GM21390 (cell line): Measurements from ENCODE around the gene DAP3.
"Not testable (repeated sequence)": the region's sequence is repeated elsewhere in the genome, so short reads cannot be mapped to it uniquely, and the experiment has no call there.

Experiments
- ATAC-seq: cut with Tn5 transposase; IDR thresholded peaks from one replicate; pipeline ENCODE4 v1.9.1; 2021; ENCODE audit not compliant: unreplicated experiment

DAP3 gene

DNA sequence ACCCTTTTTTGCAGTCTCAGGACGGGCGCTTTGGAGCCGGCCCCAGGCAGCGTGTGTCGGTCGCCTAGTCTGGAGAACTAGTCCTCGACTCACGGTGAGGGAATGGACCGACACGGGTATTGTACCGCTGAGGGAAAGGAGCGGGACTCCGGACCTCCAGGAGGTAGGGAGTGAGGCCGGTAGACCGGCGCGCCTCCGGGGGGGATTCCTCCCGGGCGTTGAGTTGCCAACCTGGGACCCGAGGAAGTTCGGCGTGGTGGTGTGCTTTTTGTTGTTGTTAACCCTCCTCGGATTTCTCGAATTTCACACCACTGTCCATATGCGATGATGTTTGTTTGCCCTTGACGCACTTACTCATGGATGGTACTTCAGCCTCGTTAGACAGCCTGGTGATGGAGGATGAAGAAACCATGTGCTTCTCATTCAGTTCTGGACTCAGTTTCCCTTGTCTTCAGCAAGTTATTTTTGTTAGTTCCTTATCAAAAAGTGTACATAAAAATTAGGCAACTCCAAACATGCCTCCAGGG, at the start of gene DAP3:
TSS of gene DAP3 (plus strand) at position 11 of the 527 bp plus-strand sequence. CDS start 20,689 bp downstream, outside the sequence.
- not testable (repeated sequence) for ATAC-seq

DNA sequence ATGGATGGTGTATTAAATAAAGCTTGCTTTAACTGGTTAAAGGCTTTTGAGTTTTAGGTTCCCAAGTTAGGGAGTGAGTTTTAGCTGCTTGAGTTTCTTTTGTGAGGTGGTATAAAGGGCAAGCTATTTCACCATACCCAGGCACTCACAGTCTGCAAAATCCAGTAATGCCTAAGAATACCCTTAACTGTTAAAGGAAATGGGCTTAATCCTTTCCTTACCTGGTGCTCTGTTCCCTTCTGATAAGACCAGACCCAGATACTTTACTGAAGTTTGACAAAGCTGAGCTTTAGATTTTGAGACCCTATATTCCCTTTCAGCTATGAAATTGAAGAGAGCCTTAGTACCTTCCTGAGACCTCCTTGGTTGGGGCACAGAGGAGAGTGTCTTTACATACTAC, 48.5 kb upstream of the DAP3 start:
- no peak for ATAC-seq

DNA sequence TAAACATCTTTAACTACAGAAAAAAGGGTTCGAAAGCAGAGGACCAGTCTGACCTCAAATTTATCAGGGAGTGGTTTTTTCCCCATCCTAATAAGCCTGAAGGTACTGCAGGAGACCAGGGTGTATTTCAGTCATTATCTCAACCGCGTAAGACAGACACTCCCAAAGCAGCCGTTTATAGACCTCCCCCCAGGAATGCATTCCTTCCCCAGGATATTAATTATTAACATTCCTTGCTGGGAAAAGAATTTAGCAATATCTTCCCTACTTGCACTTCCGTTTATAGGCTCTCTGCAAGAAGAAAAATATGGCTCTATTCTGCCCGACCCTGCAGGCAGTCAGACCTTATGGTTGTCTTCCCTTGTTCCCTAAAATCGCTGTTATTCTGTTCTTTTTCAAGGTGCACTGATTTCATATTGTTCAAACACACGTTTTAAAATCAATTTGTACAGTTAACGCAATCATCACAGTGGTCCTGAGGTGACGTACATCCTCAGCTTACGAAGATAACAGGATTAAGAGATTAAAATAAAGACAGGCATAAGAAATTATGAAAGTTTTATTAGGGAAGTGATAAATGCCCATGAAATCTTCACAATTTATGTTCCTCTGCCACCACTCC, 46.2 kb upstream of the DAP3 start:
- ATAC-seq = not testable (repeated sequence)

DNA sequence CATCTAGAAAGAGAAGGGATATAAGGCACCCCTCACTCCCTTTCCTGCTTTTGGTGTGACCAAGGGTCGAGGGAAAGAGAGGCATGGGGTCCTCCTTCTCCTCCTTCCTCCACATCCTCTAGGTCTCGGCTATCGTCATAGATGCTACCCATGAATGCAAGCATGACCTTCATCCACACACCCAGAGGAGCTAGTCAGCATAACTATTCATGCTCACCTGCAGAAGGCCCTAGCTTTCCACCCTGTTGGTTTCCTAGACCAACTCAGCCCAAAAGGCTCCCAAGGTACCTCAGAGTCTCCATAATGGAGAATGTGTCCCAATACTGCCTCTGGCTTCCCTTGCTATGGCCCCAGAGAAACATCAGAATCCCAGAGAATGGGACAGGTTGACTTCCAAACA, 45.7 kb upstream of the DAP3 start:
- no peak for ATAC-seq

DNA sequence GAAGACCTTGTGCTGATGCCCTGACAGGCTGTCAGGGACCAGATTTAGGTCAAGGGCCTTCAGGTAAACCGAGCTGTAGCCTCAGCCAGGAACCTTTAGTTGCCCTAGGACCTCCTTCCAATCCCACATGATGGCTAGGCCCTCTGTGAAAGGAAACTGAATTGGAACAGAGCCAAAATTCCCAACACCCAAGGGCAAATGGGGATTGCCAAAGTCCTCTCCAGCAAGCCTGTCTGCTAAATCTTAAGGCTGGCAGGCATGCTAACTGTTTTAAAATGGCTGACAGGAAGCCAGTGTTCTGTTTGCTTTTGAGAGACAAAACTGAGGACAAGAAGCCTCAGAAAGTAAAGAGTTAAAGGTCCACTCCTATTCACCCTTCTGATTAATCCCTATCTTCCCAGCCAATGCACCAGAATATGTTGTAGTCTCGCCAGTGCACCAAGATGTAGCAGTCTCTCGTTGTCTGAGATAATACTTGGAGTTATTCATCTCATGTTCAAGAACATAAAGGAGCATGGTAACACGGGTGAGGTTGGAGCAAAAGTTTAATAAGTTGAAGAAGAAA, 43.8 kb upstream of the DAP3 start:
- ATAC-seq = no peak

DNA sequence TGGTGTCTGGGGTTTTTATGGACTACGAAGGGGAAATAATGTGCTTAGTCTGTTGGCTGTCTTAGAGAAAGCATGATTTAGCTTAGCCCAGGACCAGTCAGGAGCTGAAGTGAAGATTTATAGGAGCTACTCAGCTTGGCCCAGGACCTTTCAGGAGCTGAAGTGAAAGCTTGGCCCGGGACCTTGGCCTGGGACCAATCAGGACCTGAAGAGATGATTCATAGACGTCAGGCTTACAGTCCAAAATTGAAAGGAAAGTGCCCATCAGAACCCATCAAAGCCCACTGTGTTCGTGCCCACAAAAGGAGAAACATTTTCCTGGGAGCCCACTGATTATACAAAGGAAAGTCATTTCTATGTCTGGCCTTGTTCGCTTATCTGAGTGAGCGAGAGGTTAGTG, 43.2 kb upstream of the DAP3 start:
- no peak for ATAC-seq

DNA sequence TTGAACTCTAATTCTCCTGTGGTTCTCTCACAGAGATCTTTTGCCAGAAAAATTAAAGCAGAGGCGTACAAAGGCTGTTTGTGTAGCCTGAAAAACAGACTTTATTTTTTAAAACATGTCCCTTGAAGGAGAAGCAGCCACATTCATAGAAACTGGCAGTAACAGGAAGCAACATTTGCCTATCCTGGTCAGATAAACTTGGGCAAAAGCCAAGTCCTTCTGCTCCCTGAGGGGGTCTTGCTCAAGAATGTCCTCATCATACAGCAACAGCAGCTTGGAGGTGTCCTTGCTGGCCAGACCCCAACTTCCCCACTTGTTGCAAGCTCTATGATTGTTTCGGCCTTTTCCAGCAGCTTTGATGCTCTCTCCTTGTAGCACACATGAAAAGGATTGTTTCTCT, 42.6 kb upstream of the DAP3 start:
- ATAC-seq = no peak

DNA sequence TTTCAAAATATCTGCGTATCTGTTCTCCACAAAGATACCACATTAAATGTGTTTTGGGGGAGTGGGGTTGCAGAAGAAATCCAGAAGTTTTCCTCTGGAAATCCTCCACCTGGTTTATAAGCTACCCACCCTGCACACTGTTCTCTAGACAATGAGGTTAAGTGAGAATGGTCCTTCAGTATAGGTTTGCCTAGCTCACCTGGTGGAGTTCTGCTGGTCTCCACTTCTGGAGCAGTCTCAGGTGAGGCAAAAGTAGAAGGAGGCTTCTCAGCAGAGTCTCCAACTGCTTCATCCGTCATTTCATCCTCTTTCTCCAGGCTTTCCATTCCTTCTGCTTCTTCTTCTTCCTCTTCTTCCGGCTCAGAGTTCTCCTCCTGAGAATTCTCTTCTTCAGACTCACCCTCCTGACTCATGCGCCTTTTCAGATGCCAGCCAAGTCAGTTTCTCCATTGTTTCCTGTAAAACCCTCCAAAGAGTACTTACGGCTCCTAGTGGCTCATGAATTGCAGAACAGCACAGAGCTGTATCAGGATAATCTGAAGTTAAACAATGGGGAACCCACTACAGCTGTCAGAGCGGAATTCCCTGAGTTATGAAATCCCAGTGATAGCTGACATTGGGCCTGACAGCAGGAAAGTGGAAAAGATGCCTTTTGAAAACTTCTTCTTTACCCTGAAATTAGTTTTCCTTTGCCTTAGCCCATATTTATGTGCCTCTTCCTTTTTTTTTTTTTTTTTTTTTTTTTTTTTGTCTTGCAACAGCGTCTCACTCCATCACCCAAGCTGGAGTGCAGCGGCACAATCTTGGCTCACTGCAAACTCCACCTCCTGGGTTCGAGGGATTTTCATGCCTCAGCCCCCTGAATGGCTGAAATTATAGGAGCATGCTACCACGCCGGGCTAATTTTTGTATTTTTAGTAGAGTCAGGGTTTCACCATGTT, 40.4 kb upstream of the DAP3 start:
- no peak for ATAC-seq

DNA sequence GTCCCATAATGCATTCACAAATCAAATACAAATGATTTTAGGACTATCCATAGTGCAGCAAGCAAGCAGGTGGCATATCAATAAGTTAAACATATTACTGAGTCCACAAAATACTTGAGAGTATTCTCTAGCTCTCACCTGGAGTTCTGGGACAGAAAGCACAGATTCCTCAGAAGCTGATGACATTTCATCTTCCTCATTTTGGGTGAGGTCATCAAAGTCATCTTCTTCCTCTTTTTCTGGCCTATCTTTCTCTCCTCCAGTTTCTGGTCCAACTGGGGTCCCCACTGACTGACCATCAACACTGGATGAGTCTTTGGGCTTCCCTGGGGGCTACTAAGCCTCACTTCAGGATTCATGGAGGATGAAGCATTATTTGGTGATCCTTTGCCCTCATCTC, 39.2 kb upstream of the DAP3 start:
- ATAC-seq = no peak

DNA sequence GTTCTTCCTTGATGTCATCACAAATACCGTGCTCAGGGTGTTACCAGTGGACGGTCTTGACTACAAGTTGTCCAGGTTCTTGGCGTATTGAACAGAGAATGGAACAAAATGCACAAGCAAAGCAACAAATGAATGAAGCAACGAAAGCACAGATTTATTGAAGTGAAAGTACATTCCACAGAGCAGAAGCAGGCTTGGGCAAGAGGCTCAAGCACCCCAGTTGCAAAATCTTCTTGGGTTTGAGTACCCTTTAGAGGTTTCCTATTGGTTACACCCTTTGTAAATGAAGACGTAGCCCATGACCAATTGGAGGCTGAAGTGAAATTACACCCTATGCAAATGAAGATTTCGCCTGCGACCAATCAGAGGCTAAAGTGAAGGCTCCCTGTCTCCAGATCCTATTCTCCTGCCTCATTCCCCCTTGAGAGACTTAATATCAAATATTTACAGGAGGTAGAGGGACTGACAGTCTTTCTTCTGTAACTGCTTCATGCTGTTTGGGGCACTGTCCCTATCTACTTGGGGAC, 38.6 kb upstream of the DAP3 start:
- ATAC-seq = no peak

DNA sequence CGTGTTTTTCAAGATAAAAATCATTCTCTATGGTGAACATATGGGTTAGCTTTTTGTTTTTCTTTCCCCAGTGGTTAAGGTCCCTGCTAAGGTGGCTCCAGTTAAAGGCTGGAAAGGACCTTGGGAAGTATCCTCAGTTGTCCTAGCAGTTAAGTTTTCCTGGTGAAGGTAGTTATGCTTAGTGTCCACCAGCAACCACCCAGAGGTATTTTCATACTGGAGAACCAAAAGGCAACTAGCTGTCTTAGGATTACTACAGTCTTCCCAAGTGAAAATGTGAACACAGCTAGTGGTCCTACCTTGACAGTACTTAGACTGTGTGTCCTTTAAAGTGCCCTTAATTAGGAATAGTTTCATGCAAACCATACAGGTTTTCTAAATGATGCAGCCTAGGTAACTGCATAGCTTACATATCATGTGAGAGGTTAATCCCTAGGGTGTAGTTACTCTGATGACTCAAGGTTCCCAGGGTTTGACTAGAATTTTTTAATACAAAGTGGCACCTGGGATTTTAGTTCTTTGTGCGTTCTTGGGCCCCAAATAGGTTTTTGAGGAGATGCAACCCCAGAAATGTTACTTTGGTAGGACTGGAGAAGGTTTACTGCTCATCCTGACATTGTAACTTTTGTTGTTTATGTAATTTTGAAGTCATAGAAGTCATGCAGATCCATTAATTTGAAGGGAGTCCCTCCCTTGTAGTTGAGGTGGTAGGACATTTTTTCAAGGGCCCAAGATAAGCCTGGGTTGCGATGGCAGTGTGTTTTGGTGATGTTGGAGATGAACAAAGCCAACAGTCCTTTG, 36.8 kb upstream of the DAP3 start:
- ATAC-seq = no peak

DNA sequence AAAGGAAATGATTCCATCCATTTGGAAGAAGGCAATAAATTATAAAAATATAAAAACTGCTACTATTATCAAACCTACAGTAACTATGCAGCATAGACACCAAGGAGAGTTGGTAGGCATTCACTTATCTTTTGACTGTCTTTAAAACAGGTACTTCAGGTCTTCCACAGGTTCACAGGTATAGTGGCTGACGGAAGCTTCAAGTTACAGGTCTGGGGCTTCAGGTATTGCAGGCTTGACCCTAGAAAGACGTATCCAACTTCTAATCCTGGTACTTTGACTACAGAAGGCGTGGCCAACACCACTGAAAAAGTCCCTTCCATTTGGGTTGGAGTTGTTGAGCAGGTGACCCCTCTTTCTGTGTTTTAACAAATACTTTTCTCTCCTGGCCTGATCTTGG, 35.9 kb upstream of the DAP3 start:
- no peak for ATAC-seq

DNA sequence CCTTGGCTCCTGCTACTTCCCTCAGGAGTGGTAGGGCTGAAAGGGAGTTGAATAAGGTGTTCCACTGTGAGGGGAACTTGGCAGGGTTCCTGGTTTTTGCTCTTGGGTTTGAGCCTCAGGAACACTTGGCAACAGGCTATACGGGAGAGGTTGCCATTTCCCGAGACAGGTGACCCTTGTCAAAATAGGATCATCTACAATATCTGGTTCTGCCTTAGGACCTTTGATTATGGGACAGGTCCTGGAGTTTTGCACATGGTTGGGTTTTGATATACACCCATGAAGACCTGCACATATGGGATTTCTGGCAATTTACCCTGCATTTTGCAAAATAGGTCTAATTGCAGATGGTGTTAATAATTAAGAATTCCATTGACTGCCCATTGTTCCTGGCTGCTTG, 31.4 kb upstream of the DAP3 start:
- ATAC-seq = no peak

DNA sequence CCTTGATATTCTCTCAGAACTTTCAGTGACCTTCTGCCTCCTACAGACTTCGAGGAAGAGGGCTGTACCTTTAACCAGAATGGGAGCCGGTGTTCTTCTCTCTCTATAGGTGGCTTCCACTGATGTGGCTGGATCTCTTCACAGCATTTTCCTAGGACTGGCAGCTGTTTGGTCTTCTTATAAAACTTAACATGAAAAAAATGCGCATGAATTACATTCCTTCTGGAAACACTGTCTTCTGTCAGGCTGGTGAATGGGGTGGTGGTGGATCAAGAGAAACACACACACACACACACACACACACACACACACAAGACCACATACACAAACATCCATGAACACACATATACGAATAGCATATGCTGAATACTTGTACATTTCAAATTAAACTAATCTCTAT, 27.7 kb upstream of the DAP3 start:
- not testable (repeated sequence) for ATAC-seq

DNA sequence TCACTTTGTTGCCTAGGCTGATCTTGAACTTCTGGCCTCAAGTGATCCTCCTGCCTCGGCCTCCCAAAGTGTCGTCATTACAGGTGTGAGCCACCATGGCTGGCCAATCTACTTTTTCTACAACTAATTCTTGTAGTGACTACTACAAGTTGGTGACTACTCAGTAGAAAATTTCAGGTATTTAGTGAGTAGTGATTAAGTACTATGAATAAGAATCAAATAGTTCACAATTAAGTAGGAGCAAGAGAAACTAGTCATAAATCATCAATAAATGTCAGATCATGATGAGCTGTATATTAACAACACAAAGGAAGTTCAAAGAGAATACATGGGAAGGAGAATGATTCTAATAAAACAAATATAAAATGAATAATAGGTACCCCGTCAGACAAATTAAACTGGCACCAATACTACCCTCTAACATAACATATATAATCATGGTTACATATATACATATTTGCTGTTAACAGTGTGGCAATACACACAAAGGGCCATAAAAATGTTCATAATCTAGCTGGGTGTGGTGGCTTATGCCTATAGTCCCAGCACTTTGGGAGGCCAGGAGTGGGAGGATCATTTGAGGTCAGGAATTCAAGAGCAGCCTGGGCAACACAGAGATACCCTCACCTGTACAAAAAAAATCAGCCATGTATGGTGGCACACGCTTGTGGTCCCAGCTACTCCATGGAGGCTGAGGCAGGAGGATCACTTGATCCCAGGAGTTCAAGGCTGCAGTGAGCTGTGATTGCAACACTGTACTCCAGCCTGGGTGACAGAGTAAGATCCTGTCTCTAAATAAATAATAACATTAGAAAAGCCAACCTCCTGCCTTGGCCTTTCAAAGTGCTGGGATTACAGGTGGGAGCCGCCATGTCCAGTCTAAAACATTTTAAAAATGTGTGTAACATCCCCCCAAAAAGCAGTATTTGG, 19.4 kb upstream of the DAP3 start:
- no peak for ATAC-seq

DNA sequence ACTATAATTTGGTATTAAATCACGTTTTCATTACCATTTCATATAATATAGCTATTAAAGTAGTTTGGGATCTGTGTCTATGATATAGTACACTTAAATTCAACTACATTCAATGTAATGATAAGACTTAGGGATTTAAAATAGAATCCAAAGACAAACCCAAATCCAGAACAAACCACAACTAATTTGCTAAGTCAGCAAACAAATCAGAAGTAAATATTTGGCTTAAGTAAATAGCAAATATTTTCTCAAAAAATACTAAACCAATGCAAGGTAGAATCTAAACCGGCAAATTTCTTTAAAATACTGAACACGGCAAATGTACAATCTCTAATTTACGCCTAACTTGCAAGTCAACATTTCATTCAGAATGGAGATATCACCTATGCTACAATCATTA, 17.1 kb upstream of the DAP3 start:
- ATAC-seq = no peak

DNA sequence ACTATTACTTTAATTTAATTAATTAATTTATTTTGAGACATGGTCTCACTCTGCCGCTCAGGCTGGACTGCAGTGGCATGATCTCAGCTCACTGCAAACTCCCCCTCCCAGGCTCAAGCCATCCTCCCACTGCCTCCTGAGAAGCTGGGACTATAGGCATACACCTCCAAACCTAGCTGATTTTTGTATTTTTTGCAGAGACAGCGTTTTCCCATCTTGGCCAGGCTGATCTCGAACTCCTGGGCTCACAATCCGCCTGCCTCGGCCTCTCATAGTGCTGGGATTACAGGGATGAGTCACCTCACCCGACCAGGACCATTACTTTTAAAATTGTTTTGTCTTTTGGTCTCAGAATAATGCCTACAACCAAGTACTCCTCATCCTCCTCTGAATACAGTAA, 15.9 kb upstream of the DAP3 start:
- no peak for ATAC-seq

DNA sequence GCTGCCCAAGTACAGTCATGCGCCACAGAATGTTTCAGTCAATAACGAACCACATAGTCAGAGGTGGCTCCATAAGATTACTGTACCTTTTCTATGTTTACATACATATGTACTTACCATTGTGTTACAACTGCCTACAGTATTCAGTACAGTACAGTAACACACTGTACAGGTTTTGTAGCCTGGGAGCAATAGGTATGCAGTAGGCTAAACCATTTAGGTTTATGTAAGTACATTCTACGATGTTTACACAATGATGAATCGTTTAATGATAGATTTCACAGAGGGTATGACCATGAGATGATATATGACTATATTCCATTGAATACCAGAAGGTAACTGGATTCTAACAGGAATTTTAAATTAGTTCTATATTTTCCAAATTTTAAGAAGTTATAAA, 10.9 kb upstream of the DAP3 start:
- ATAC-seq = no peak

DNA sequence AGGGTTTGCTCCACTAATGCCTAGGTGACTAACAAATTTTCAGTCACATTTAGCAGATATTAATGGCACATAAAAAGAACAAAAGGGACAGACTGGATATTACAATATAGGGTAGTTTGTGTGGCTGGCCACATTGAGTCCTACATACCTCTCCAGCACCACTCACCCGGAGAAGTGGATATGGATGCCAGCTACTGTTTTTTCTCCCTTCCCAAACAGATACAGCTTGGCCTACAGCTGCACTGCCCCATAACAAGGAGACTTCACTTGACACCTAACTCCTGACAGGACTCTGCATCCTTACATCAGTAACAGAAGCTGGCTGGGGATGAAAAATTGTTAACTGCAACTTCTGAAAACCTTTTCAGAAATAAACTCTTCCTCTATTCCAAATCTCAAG, 9.9 kb upstream of the DAP3 start:
- not testable (repeated sequence) for ATAC-seq

DNA sequence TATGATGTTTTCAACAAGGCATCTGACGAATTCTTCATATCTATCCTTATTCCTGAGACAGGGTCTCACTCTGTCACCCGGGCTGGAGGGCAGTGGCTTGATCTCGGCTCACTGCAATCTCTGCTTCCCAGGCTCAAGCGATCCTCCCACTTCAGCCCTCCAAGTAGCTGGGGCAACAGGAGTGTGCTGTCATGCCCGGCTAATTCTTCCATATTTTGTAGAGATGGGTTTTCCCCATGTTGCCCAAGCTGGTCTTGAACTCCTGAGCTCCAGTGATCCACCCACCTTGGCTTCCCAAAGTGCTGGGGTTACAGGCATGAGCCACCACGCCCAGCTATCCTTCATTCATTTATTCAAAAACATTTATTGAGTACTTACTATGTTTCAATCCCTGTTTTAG, 8.4 kb upstream of the DAP3 start:
- no peak for ATAC-seq
